Adrenal gland (tissue), 12 donors: ENCODE data around the gene PTPRN2. TPM values are rescaled to one million over a fixed set of nuclear protein-coding genes. Genes with fewer than 3 reads are reported as not detected.

ENCODE experiments used
- DNase-seq, 7 donors: peaks; one replicate each; pipeline ENCODE4 v3.0.0-alpha.2; 2019 to 2020
- H3K27ac ChIP-seq, 5 donors: fragments of 200-600 bp; sonication (generic) in 4 of 5; 1 replicate in 3 of 5; 2 replicates in 2 of 5; pipeline versions ENCODE4 v1.5.1 to v1.8.0; 2016 to 2020; ENCODE audit warnings: mild to moderate bottlenecking in 1 of 5
- H3K27me3 ChIP-seq: fragments of 200-600 bp; 2 replicates; pipeline ENCODE4 v1.8.0; 2021
- H3K36me3 ChIP-seq, 2 donors: fragments of 200-600 bp; replicated peaks in 1 of 2; 1 replicate in 1 of 2; 2 replicates in 1 of 2; pipeline versions ENCODE4 v1.5.1 to v1.8.0; 2018 to 2022
- H3K4me1 ChIP-seq, 2 donors: fragments of 200-600 bp; replicated peaks in 1 of 2; 1 replicate in 1 of 2; 2 replicates in 1 of 2; pipeline versions ENCODE4 v1.5.1 to v1.8.0; 2018 to 2021
- H3K4me3 ChIP-seq, 4 donors: fragments of 200-600 bp; sonication (generic) in 3 of 4; one replicate each; pipeline ENCODE4 v1.5.1; 2016 to 2018
- H3K9me3 ChIP-seq, 3 donors: fragments of 200-600 bp; sonication (generic) in 1 of 3; replicated peaks in 1 of 3; 1 replicate in 2 of 3; 2 replicates in 1 of 3; pipeline versions ENCODE4 v1.5.1 to v1.8.0; 2016 to 2021
- POLR2A ChIP-seq, 2 donors: fragments of 450-650 bp; IDR thresholded peaks; one replicate each; pipeline ENCODE4 v1.6.1; 2017; ENCODE audit warnings: antibody characterized with exemption in 2 of 2, mild to moderate bottlenecking in 2 of 2, moderate library complexity in 1 of 2
- WGBS, 4 donors: extraction: QIAGEN DNeasy Blood & Tissue Kit in 2 of 4; methylation state at CpG; one replicate each; pipeline versions ENCODE4 v1.1.5 to v1.1.7; 2013 to 2017; 5-methylcytosine and 5-hydroxymethylcytosine counted together
- intact Hi-C, 2 donors: fragments of 100-400 bp; cut with DNase I; formaldehyde crosslinking; loops; one replicate each; pipeline versions ENCODE4 v1.14.1 to v1.15.0; 2022 to 2023
- polyA plus RNA-seq, 3 donors: library from polyadenylated mRNA; stranded (reverse); fragments of 200-250 nt in 2 of 3; fragments of 350-450 nt in 1 of 3; fragmentation: Illumina TruSeq in 1 of 3; extraction: RNeasy Lipid Tissue Mini Kit (QIAGEN cat#74804) in 1 of 3; gene quantifications; one replicate each; pipeline ENCODE4 v1.2.3, GENCODE V29; 2013 to 2014
- total RNA-seq, 9 donors: library from RNA; depleted of rRNA in 4 of 9; stranded (reverse); fragments of >200 nt in 4 of 9; fragments of 120-200 nt in 1 of 9; fragmentation: NEBNext Ultra II Directional in 1 of 9; extraction: Animal tissue kit (Norgen Biotek cat#: 25700) in 1 of 9; gene quantifications; one replicate each; pipeline versions ENCODE4 v1.1.0 to v1.2.4, GENCODE V29; 2013 to 2023
- TF ChIP-seq, protein P1 (sequence below), 6 experiments: fragments of 450-650 bp in 4 of 6; fragments of 200-600 bp in 2 of 6; sonication (generic) in 1 of 6; IDR thresholded peaks; 1 replicate in 5 of 6; 2 replicates in 1 of 6; pipeline versions ENCODE4 v1.5.1 to v1.8.0; 2016 to 2021; ENCODE audit warnings: antibody characterized with exemption in 6 of 6, mild to moderate bottlenecking in 2 of 6, moderate library complexity in 1 of 6
- donor health status: healthy with polysubstance abuse.
- donor health status: Bipolar disorder and iron deficiency.
- donor health status: DM: yes; HTN: yes; CAD: no.
- donor health status: DM: no; HTN: no; CAD: no.
- donor health status: DM: no; HTN: no; CAD: no.
- donor health status: DM: yes; HTN: yes; CAD: no.

The PTPRN2 gene
- total and polyA plus RNA-seq, 12 donors = 2.2 to 16.2 (median 3.4) TPM

DNA sequence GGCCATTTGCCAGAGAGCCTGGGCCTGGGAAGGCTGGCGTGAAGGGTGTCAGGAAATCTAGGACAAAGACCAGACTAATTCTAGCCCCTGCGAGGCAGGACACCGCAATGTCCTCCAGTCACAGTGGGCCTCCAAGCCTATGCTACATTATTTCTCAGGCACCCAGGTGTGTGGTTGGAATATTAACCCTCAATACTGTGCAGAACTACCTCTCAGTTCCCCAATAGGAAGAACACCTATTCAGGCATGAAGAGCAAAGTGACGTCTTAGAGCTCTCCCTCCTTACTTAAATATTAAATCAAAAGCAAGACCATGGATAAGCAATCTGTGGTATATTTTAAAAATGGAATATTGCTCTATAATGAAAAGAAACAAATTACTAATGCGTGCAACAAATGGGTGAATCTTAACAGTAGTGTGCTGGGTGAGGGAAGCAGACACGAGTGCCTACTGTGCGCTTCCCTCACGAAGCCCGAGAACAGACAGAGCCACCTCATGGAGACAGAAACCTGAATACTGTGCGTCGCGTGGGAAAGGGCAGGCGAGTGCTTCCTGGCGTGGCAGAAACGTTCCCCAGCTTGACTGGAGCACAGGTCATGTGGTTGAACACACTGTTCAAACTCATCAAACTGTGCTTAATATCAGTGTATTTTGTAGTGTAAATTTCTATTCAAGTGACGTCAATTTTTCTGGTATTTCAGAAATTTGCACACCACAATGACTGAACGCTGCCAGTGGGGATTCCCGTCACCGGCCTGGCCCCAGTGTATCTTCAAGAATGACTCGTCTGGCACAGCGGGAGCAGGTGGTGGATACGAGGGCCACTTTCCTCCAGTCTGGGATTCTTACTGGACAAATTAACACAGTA is 15.5 kb upstream of the PTPRN2 start:
- intact Hi-C loops = no loop called here
- no peaks in the 10 kb centered on the region for H3K4me1 ChIP-seq
- WGBS, 4 donors = 87 to 93% (median 91%) methylated on average over 16 to 22 of the region's 22 CpGs

DNA sequence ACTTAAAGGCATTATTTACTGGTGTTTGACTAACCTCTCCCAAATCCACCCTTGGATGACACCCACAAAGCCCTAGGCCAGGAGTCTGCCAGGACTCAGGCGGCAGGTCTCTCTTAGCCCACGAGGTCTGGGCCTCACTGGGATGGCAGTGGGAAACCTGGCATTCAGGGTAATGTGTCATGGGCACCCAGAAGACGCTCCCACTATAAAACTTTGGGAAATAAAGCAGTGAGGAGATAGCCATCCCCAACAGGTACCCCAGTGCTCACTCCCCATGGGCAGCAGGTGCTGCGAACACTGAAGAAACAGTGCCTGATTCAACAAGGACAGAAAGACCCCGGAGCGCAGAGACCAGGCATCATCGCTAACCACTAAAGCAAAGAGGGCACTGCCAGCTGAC is 14.4 kb upstream of the PTPRN2 start:
- Histone ChIP-seq H3K9me3 (no peaks in the 10 kb centered on the region), H3K27me3 (no peaks in the 10 kb centered on the region), H3K4me3 (no peak overlapping the region), H3K36me3 (no peaks in the 10 kb centered on the region), H3K27ac (no peak overlapping the region), H3K4me1 (no peaks in the 10 kb centered on the region)
- 91 to 98% (median 98%) methylated on average over 4 to 7 of the region's 7 CpGs for WGBS, 4 donors
- DNase-seq = peak in 1 of 7 donors; percentile 35
- TF ChIP-seq, protein P1, sequence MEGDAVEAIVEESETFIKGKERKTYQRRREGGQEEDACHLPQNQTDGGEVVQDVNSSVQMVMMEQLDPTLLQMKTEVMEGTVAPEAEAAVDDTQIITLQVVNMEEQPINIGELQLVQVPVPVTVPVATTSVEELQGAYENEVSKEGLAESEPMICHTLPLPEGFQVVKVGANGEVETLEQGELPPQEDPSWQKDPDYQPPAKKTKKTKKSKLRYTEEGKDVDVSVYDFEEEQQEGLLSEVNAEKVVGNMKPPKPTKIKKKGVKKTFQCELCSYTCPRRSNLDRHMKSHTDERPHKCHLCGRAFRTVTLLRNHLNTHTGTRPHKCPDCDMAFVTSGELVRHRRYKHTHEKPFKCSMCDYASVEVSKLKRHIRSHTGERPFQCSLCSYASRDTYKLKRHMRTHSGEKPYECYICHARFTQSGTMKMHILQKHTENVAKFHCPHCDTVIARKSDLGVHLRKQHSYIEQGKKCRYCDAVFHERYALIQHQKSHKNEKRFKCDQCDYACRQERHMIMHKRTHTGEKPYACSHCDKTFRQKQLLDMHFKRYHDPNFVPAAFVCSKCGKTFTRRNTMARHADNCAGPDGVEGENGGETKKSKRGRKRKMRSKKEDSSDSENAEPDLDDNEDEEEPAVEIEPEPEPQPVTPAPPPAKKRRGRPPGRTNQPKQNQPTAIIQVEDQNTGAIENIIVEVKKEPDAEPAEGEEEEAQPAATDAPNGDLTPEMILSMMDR (IDR thresholded peaks at IDR 0.05) = no peak
- TF ChIP-seq POLR2A (IDR thresholded peaks at IDR 0.05) = no peak
- intact Hi-C loops = no loop called here

More for the DNA sequence above, 15.5 kb upstream of the PTPRN2 start:
- H3K9me3 ChIP-seq = no peaks in the 10 kb centered on the region
- no peaks in the 10 kb centered on the region for H3K27me3 ChIP-seq
- TF ChIP-seq POLR2A (IDR thresholded peaks at IDR 0.05) = no peak
- TF ChIP-seq, protein P1 (IDR thresholded peaks at IDR 0.05) = no peak
- DNase-seq = peak in 1 of 7 donors; percentile 15
- no peak overlapping the region for H3K4me3 ChIP-seq
- H3K36me3 ChIP-seq = no peaks in the 10 kb centered on the region
- no peak overlapping the region for H3K27ac ChIP-seq

DNA sequence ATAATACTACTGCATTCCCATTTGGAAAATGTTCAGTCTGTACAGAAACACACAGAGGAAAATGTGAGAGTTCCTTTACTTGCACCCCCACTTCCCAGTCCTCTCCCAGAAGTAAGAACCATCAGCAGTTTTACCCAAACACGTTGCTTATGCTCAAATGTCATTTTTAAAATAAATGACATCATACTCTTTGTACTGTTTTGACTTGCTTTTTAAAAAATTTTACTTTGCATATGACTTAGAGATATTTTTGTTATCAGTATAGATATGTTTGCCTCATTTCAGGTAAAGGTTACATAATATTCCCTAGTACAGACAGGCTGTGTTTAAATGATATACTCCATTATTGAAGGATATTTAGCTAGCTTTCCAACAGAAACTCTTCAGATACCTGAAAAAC is 13.5 kb upstream of the PTPRN2 start:
- Histone ChIP-seq H3K4me1 (no peaks in the 10 kb centered on the region), H3K27ac (no peak overlapping the region), H3K9me3 (no peaks in the 10 kb centered on the region), H3K4me3 (no peak overlapping the region), H3K36me3 (no peaks in the 10 kb centered on the region), H3K27me3 (no peaks in the 10 kb centered on the region)
- intact Hi-C loops = no loop called here
- WGBS, 4 donors = 65 to 80% (median 72%) methylated on average over 1 of the region's 1 CpG
- no peak for DNase-seq
- TF ChIP-seq, protein P1 (IDR thresholded peaks at IDR 0.05) = no peak
- no peak for TF ChIP-seq POLR2A (IDR thresholded peaks at IDR 0.05)

DNA sequence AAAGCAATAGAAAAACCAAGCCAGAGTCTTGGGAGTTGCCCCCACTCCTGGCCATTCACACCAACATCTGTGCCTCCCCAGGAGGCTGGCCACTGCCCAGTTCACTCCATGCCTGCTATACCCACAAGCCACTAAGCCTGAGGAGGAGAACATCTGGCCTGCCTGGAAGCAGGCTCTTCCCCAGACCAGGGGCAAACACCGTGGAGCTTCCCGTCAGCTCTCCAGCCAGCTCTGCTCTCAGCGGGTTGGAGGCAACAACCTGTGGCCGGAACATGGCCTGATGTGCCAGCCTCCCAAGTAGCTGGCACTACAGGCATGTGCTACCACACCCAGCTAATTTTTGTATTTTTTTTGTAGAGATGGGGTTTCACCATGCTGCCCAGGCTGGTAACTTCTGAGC is 9.1 kb upstream of the PTPRN2 start:
- Histone ChIP-seq H3K27me3 (no peaks in the 10 kb centered on the region), H3K4me3 (no peak overlapping the region), H3K4me1 (no peaks in the 10 kb centered on the region), H3K27ac (no peak overlapping the region), H3K36me3 (no peaks in the 10 kb centered on the region), H3K9me3 (no peaks in the 10 kb centered on the region)
- WGBS, 4 donors = 93 to 98% (median 96%) methylated on average over 2 to 4 of the region's 4 CpGs
- intact Hi-C loops = no loop called here
- peak in 1 of 7 donors; percentile 14 for DNase-seq
- TF ChIP-seq POLR2A (IDR thresholded peaks at IDR 0.05) = no peak
- TF ChIP-seq, protein P1 (IDR thresholded peaks at IDR 0.05) = no peak
